ENCODE results near the gene MAB21L2.

DNA sequence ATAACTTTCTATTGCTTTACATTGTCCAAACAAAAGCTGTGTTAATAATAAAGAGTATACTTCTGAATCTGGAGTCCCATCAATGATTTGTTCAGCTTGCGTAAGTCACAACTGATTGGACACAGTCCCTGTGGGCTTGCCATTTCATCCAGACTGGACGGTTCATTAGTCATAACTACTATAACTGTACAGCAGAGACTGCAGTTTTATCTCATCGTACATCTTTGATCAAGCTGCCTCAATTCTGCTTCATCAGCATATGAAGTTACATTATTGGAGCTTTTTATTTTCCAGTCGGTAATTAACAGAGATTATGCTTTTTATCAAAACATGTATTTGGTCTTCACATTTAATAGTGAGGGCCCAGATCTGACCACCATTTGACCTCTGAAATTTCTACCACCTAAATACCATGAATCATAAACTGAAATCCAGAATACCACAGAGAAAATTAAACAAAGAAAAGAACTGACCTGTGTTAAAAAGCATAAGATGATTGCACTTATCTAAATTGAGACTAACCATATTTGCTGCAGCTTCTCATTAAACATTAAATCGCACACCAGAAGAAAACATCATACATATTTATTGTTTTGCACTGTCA, 12.5 kb upstream of the MAB21L2 start:
- TF ChIP-seq ELF1 (IDR thresholded peaks at IDR 0.05; ENCODE audit: borderline replicate concordance, low read depth) (no peak), SIN3A (IDR thresholded peaks at IDR 0.05; ENCODE audit: low read depth) (no peak), EZH2phosphoT487 (IDR thresholded peaks at IDR 0.05; ENCODE audit: borderline replicate concordance) (no peak), POLR2A (IDR thresholded peaks at IDR 0.05; ENCODE audit: borderline replicate concordance, extremely low read depth, insufficient read depth, insufficient read length) (no peak), POLR2AphosphoS5 (IDR thresholded peaks at IDR 0.05; ENCODE audit: low read depth, low read length) (no peak), ATF3 (IDR thresholded peaks at IDR 0.05) (no peak), TCF7L2 (IDR thresholded peaks at IDR 0.05; ENCODE audit: borderline replicate concordance, extremely low read depth, insufficient read depth, insufficient read length) (no peak), JUND (IDR thresholded peaks at IDR 0.05) (no peak), CEBPB (IDR thresholded peaks at IDR 0.05; ENCODE audit: low read depth) (no peak), EZH2 (IDR thresholded peaks at IDR 0.05) (no peak), SRF (IDR thresholded peaks at IDR 0.05; ENCODE audit: low read depth) (no peak), RAD21 (IDR thresholded peaks at IDR 0.05; ENCODE audit: low read depth) (no peak), MAX (IDR thresholded peaks at IDR 0.05) (no peak)
- TF ChIP-seq, protein P1, sequence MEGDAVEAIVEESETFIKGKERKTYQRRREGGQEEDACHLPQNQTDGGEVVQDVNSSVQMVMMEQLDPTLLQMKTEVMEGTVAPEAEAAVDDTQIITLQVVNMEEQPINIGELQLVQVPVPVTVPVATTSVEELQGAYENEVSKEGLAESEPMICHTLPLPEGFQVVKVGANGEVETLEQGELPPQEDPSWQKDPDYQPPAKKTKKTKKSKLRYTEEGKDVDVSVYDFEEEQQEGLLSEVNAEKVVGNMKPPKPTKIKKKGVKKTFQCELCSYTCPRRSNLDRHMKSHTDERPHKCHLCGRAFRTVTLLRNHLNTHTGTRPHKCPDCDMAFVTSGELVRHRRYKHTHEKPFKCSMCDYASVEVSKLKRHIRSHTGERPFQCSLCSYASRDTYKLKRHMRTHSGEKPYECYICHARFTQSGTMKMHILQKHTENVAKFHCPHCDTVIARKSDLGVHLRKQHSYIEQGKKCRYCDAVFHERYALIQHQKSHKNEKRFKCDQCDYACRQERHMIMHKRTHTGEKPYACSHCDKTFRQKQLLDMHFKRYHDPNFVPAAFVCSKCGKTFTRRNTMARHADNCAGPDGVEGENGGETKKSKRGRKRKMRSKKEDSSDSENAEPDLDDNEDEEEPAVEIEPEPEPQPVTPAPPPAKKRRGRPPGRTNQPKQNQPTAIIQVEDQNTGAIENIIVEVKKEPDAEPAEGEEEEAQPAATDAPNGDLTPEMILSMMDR (IDR thresholded peaks at IDR 0.05 in 2 of 3, conservative IDR thresholded peaks at IDR 0.05 in 1 of 3; ENCODE audit: borderline replicate concordance in 1 of 3, insufficient read depth in 1 of 3, low read depth in 2 of 3, low read length in 2 of 3): no peak
